Hepatocyte (in vitro differentiated cells): ENCODE data around the gene NR2E1. TPM values are rescaled to one million over a fixed set of nuclear protein-coding genes. Genes with fewer than 3 reads are reported as not detected.

ENCODE experiments used
- DNase-seq: peaks from one replicate; pipeline ENCODE4 v3.0.0-alpha.2; 2016; ENCODE audit warnings: low spot score
- H2AFZ ChIP-seq: fragments of 200-600 bp; sonication (generic); 2 replicates; pipeline ENCODE4 v1.6.0; 2016; ENCODE audit warnings: antibody characterized with exemption, mild to moderate bottlenecking
- H3K27ac ChIP-seq: fragments of 200-600 bp; sonication (generic); 2 replicates; pipeline ENCODE4 v1.5.1; 2016; ENCODE audit warnings: mild to moderate bottlenecking
- H3K27me3 ChIP-seq: fragments of 200-600 bp; sonication (generic); 2 replicates; pipeline ENCODE4 v1.6.1; 2016
- H3K36me3 ChIP-seq: fragments of 200-600 bp; sonication (generic); replicated peaks from 2 replicates; pipeline ENCODE4 v1.5.1; 2016; ENCODE audit warnings: low read depth; ENCODE audit not compliant: insufficient read depth
- H3K4me1 ChIP-seq: fragments of 200-600 bp; sonication (generic); 2 replicates; pipeline ENCODE4 v1.5.1; 2016; ENCODE audit warnings: mild to moderate bottlenecking, moderate library complexity; ENCODE audit not compliant: insufficient read depth
- H3K4me2 ChIP-seq: fragments of 200-600 bp; sonication (generic); 2 replicates; pipeline ENCODE4 v1.6.0; 2016
- H3K4me3 ChIP-seq: fragments of 200-600 bp; sonication (generic); 2 replicates; pipeline ENCODE4 v1.5.1; 2016; ENCODE audit warnings: mild to moderate bottlenecking
- H3K79me2 ChIP-seq: fragments of 200-600 bp; sonication (generic); 2 replicates; pipeline ENCODE4 v1.6.0; 2017; ENCODE audit warnings: mild to moderate bottlenecking
- H3K9me2 ChIP-seq: fragments of 200-600 bp; sonication (generic); replicated peaks from 2 replicates; pipeline ENCODE4 v1.6.0; 2017; ENCODE audit warnings: mild to moderate bottlenecking; ENCODE audit not compliant: insufficient read depth
- H3K9me3 ChIP-seq: fragments of 200-600 bp; sonication (generic); 2 replicates; pipeline ENCODE4 v1.5.1; 2016; ENCODE audit warnings: low read depth, mild to moderate bottlenecking
- H4K20me1 ChIP-seq: fragments of 200-600 bp; sonication (generic); 2 replicates; pipeline ENCODE4 v1.6.0; 2016; ENCODE audit warnings: mild to moderate bottlenecking; ENCODE audit not compliant: insufficient read depth, poor library complexity, severe bottlenecking
- EZH2 ChIP-seq: fragments of 200-600 bp; sonication (generic); IDR thresholded peaks from 2 replicates; pipeline ENCODE4 v1.6.1; 2016; ENCODE audit warnings: antibody characterized with exemption, mild to moderate bottlenecking, borderline replicate concordance
- EZH2phosphoT487 ChIP-seq: fragments of 200-600 bp; sonication (generic); IDR thresholded peaks from one replicate; pipeline ENCODE4 v1.6.1; 2018; ENCODE audit warnings: antibody characterized with exemption, mild to moderate bottlenecking, low read depth, moderate library complexity; ENCODE audit not compliant: unreplicated experiment, severe bottlenecking
- WGBS: methylation state at CpG from one replicate; pipeline ENCODE4 v1.1.6; 2016; ENCODE audit warnings: low lambda C conversion rate; ENCODE audit errors: missing lambda C conversion rate; 5-methylcytosine and 5-hydroxymethylcytosine counted together
- polyA plus RNA-seq: library from polyadenylated mRNA; unstranded; fragments of >200 nt; fragmentation: Nextera tagmentation; extraction: Ambion mirVana; gene quantifications from 2 replicates; pipeline ENCODE4 v1.2.1, GENCODE V29; 2016
- total RNA-seq: library from RNA; depleted of rRNA; stranded (reverse); fragments of >200 nt; gene quantifications from 2 replicates; pipeline ENCODE4 v1.2.3, GENCODE V29; 2014
- TF ChIP-seq, protein P1 (sequence below): fragments of 200-600 bp; sonication (generic); IDR thresholded peaks from 2 replicates; pipeline ENCODE4 v1.5.1; 2016; ENCODE audit warnings: antibody characterized with exemption, mild to moderate bottlenecking; ENCODE audit not compliant: poor library complexity

NR2E1 gene
- total and polyA plus RNA-seq, 2 experiments from 2014 or later: not detected

DNA sequence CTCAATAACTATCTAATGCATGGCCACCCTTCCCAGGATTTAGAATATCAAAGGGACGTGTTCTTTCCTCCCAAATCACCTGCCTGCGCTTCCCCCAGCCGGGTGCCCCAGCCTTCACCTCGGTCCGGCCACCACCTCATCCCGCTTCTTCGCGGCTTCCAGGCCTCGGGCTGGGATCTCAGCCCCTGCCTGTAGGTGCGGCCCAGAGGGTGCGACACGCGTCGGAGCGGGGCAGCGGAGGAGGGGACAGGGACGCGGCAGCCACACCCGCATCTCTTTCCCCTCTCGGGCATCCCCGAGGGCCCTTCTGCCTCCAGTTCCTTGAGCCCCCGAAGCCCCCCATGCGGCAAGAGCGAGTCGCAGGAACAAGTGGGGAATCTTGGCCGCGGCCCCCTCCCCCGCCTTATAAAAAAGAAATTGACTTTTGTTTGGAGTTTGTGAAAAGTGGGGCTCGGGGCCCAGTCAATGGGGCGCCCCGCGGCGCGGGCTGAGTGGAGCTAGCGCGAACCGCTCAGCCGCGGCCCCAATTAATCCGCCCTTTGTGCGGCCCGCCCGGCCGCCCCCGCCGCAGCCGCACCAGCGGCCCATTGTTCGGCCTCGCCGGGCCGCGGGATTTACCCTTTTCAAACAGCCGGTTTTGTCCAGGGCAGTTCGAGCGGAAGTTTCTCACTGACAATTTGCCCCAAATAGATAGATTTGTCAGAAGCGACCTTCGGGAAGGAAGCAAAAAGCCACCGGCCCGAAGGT, 8.4 kb upstream of the NR2E1 start:
- no peak overlapping the region for H3K27ac ChIP-seq
- 2% methylated on average over 50 of the region's 60 CpGs for WGBS
- H3K9me2 ChIP-seq: no peaks in the 10 kb centered on the region
- H3K4me2 ChIP-seq: peak overlapping the region; percentile 74
- no peak overlapping the region for H3K4me3 ChIP-seq
- peaks cover 16% of the 10 kb centered on the region for H3K4me1 ChIP-seq
- no peaks in the 10 kb centered on the region for H3K9me3 ChIP-seq
- H3K79me2 ChIP-seq: no peaks in the 10 kb centered on the region
- no peak for DNase-seq
- TF ChIP-seq, protein P1, sequence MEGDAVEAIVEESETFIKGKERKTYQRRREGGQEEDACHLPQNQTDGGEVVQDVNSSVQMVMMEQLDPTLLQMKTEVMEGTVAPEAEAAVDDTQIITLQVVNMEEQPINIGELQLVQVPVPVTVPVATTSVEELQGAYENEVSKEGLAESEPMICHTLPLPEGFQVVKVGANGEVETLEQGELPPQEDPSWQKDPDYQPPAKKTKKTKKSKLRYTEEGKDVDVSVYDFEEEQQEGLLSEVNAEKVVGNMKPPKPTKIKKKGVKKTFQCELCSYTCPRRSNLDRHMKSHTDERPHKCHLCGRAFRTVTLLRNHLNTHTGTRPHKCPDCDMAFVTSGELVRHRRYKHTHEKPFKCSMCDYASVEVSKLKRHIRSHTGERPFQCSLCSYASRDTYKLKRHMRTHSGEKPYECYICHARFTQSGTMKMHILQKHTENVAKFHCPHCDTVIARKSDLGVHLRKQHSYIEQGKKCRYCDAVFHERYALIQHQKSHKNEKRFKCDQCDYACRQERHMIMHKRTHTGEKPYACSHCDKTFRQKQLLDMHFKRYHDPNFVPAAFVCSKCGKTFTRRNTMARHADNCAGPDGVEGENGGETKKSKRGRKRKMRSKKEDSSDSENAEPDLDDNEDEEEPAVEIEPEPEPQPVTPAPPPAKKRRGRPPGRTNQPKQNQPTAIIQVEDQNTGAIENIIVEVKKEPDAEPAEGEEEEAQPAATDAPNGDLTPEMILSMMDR: no peak
- TF ChIP-seq EZH2 (peak; percentile 100), EZH2phosphoT487 (peak; percentile 79)
- no peaks in the 10 kb centered on the region for H4K20me1 ChIP-seq
- H2AFZ ChIP-seq: peak overlapping the region; percentile 78
- H3K27me3 ChIP-seq: peaks cover 98% of the 10 kb centered on the region
- H3K36me3 ChIP-seq: no peaks in the 10 kb centered on the region

DNA sequence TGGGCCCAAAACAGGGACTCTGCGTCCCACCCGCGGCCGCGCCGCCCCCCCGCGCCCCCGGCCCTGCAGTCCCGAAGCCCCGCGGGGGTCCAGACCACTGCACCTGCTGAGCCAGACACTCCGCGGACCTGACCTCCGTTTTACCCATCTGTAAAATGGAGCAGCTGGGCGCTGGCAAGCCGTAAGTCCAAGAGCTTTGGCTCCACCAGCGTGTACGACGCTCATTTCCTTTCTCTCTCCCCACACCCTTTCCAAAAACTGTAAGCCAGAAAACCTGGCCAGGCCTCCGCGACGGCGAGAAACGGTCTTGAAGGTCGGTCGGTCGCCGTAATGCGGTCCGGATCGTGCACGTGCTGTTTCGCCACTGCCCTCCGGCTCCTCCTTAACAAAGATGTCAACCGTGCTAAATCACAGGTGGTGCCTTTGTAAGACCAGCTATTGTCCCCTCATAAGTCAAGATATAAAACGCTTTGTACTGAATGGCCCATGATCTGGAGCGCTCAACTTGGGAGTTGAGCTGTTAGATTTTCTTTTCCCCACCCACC, 7.8 kb upstream of the NR2E1 start:
- Histone ChIP-seq H2AFZ (peak overlapping the region; percentile 78), H3K36me3 (no peaks in the 10 kb centered on the region), H4K20me1 (no peaks in the 10 kb centered on the region), H3K9me2 (no peaks in the 10 kb centered on the region), H3K4me1 (peaks cover 16% of the 10 kb centered on the region), H3K9me3 (no peaks in the 10 kb centered on the region), H3K27me3 (peaks cover 99% of the 10 kb centered on the region), H3K79me2 (no peaks in the 10 kb centered on the region), H3K4me2 (peak overlapping the region; percentile 74), H3K4me3 (no peak overlapping the region), H3K27ac (no peak overlapping the region)
- TF ChIP-seq EZH2: peak; percentile 100
- TF ChIP-seq EZH2phosphoT487: peak; percentile 27
- TF ChIP-seq, protein P1: no peak
- no peak for DNase-seq
- WGBS: 3% methylated on average over 36 of the region's 38 CpGs

DNA sequence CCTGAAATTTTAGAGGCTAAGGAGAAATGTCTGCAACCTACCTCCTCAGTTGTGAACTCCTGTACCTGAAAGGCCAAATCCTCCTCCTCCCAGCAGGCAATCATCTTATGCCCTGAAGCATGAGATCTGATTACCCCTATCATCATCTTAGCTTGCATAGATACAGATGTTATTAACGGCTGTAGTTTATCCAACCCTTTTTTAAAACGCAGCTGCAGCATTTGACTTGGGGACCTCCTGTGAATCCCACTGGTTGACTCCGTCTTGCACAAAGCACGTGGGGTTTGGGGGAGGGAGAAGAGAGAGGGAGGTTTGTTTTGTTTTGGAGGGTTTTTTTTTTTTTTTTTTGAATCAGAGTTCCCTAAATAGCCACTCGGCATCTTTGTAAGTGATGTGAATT, 5.8 kb upstream of the NR2E1 start:
- H3K36me3 ChIP-seq: no peaks in the 10 kb centered on the region
- DNase-seq: no peak
- TF ChIP-seq EZH2phosphoT487 (no peak), EZH2 (no peak)
- TF ChIP-seq, protein P1: no peak
- H3K9me3 ChIP-seq: no peaks in the 10 kb centered on the region
- no peaks in the 10 kb centered on the region for H3K79me2 ChIP-seq
- no peak overlapping the region for H3K4me2 ChIP-seq
- H4K20me1 ChIP-seq: no peaks in the 10 kb centered on the region
- no peak overlapping the region for H2AFZ ChIP-seq
- H3K4me1 ChIP-seq: peaks cover 22% of the 10 kb centered on the region
- no peaks in the 10 kb centered on the region for H3K9me2 ChIP-seq
- no peak overlapping the region for H3K4me3 ChIP-seq
- peaks cover 99% of the 10 kb centered on the region for H3K27me3 ChIP-seq
- 7% methylated on average over 5 of the region's 5 CpGs for WGBS
- no peak overlapping the region for H3K27ac ChIP-seq
